ENCODE measurements around the gene ARL4A. TPM values are rescaled to one million over a fixed set of nuclear protein-coding genes. Genes with fewer than 3 reads are reported as not detected.

Gene ARL4A
- total and polyA plus RNA-seq, 2 of the 8 experiments (the other 6 are each of a cell fraction or from before 2014, with no cell fraction given): 14.5 to 29.2 TPM

GRCh38 chr7:12727455-12728191 is 40.2 kb downstream of the ARL4A start:
- no peak overlapping the region for H2BK12ac ChIP-seq (ENCODE audit: low read depth, low read length)
- no peaks in the 10 kb centered on the region for H3K23me2 ChIP-seq (ENCODE audit: low read depth, low read length)
- H3K79me1 ChIP-seq (ENCODE audit: low read depth, low read length): no peaks in the 10 kb centered on the region
- 0 out of 2 replicates have a peak overlapping the region, but pooled peaks have one; percentile 64 for H2BK20ac ChIP-seq (ENCODE audit: low read length)
- CTCF ChIA-PET (ENCODE audit: partially characterized antibody): interaction anchor here (0.7 to 2.0 kb wide), 5 partner anchors 9 to 388 kb away, joined by 3 to 7 read pairs (median 3); partner anchors contain the start of gene ARL4A
- no peak overlapping the region for H3K4me2 ChIP-seq (ENCODE audit: insufficient read depth in 1 of 2, low read depth in 2 of 2, low read length in 2 of 2)
- no peak overlapping the region for H2AFZ ChIP-seq (ENCODE audit: low read length)
- no peak overlapping the region for H3K56ac ChIP-seq (replicated peaks; ENCODE audit: insufficient read length, low read depth, low read length)
- H3K18ac ChIP-seq (ENCODE audit: extremely low read depth, low read length): no peak overlapping the region
- no peak overlapping the region for H2BK5ac ChIP-seq (ENCODE audit: low read depth, low read length)
- no peak overlapping the region for H2BK15ac ChIP-seq (ENCODE audit: low read length)
- H3K23ac ChIP-seq (ENCODE audit: insufficient read length): no peak overlapping the region
- H3K79me2 ChIP-seq (ENCODE audit: control insufficient read depth in 1 of 2, insufficient read depth in 2 of 2, low read length in 2 of 2): no peaks in the 10 kb centered on the region
- H3K14ac ChIP-seq (ENCODE audit: insufficient read length): no peak overlapping the region
- no peak for FAIRE-seq
- H4K8ac ChIP-seq (ENCODE audit: extremely low read depth, insufficient read depth, low read length): no peak overlapping the region
- TF ChIP-seq CREB1 (IDR thresholded peaks at IDR 0.05): no peak
- no peak for TF ChIP-seq TAF1 (IDR thresholded peaks at IDR 0.05; ENCODE audit: low read depth, low read length)
- no peak for TF ChIP-seq SP2 (IDR thresholded peaks at IDR 0.05; ENCODE audit: low read length)
- no peak for TF ChIP-seq RBBP5 (IDR thresholded peaks at IDR 0.05; ENCODE audit: borderline replicate concordance, low read depth, low read length)
- TF ChIP-seq KDM1A (IDR thresholded peaks at IDR 0.05; ENCODE audit: borderline replicate concordance, low read length): no peak
- TF ChIP-seq MAFK (IDR thresholded peaks at IDR 0.05; ENCODE audit: low read depth, low read length): no peak
- TF ChIP-seq ATF3 (IDR thresholded peaks at IDR 0.05; ENCODE audit: insufficient read depth, low read depth, low read length): no peak
- TF ChIP-seq CEBPB (IDR thresholded peaks at IDR 0.05; ENCODE audit: low read depth, low read length): no peak
- no peak for TF ChIP-seq POLR2AphosphoS5 (IDR thresholded peaks at IDR 0.05; ENCODE audit: low read depth, low read length)
- TF ChIP-seq HDAC6 (IDR thresholded peaks at IDR 0.05; ENCODE audit: low read depth, low read length): no peak
- H3K4me1 ChIP-seq (replicated peaks in 1 of 4; ENCODE audit: control insufficient read depth in 3 of 4, insufficient read depth in 4 of 4, low read length in 3 of 4): peaks cover 0 to 9% (median 7%) of the 10 kb centered on the region in 4 experiments; a peak in 4 of 7 replicates
- no peak overlapping the region for H3K4me3 ChIP-seq (ENCODE audit: extremely low read depth in 1 of 4, insufficient read depth in 2 of 4, low read depth in 3 of 4, low read length in 4 of 4)
- no peak overlapping the region for H2BK120ac ChIP-seq (replicated peaks; ENCODE audit: low read depth, low read length)
- no peaks in the 10 kb centered on the region for H3K36me3 ChIP-seq (ENCODE audit: control insufficient read depth in 2 of 4, insufficient read depth in 4 of 4, low read length in 3 of 4)
- no peak overlapping the region for H2AK5ac ChIP-seq (ENCODE audit: low read depth, low read length)
- no peak overlapping the region for H3K9ac ChIP-seq (replicated peaks in 1 of 4; ENCODE audit: extremely low read depth in 1 of 4, low read depth in 3 of 4, low read length in 3 of 4)
- no peak for DNase-seq (ENCODE audit: low read depth in 1 of 2, low spot score in 2 of 2)
- H4K20me1 ChIP-seq (replicated peaks in 1 of 2; ENCODE audit: control insufficient read depth in 1 of 2, insufficient read depth in 2 of 2, low read length in 2 of 2): no peaks in the 10 kb centered on the region
- no peak overlapping the region for H3K27ac ChIP-seq (ENCODE audit: low read depth, low read length)
- POLR2A ChIA-PET (ENCODE audit: partially characterized antibody): interaction anchor here (1.2 to 1.5 kb wide), 2 partner anchors 11 to 15 kb away, joined by 3 to 7 read pairs; no protein-coding TSS in a partner anchor
- no peaks in the 10 kb centered on the region for H3K27me3 ChIP-seq (replicated peaks in 1 of 4; ENCODE audit: control insufficient read depth in 3 of 4, extremely low read depth in 1 of 4, insufficient read depth in 3 of 4, low read length in 3 of 4)
- H4K91ac ChIP-seq (replicated peaks; ENCODE audit: insufficient read length, low read length): no peak overlapping the region
- no peaks in the 10 kb centered on the region for H3K9me3 ChIP-seq (ENCODE audit: insufficient read depth in 2 of 2, low read depth in 1 of 2, low read length in 1 of 2)
- WGBS, 2 experiments (ENCODE audit: extremely low coverage in 1 of 2, insufficient coverage in 1 of 2, insufficient read length in 1 of 2, insufficient replicate concordance in 2 of 2, low coverage in 1 of 2, low lambda C conversion rate in 2 of 2, missing lambda C conversion rate in 1 of 2): 83% methylated on average over 8 of the region's 8 CpGs; no CpG with 5 or more reads in 1 of the 2 experiments
- H3K4ac ChIP-seq (replicated peaks; ENCODE audit: insufficient read length, low read depth, low read length): no peak overlapping the region
- no peak overlapping the region for H4K5ac ChIP-seq (ENCODE audit: insufficient read length, low read depth, low read length)

All from H1 (cell line).